A549 (cell line): ENCODE results near the gene ADAM8. TPM values are rescaled to one million over a fixed set of nuclear protein-coding genes. Genes with fewer than 3 reads are reported as not detected.
"Not testable (repeated sequence)": the region's sequence is repeated elsewhere in the genome, so short reads cannot be mapped to it uniquely, and the experiment has no call there.

ENCODE experiments used
- ATAC-seq, 2 experiments: fragments of 200-7000 bp in 1 of 2; fragments of >200 bp in 1 of 2; cut with Nextera tagmentation in 1 of 2; cut with Tn5 transposase in 1 of 2; 3 replicates each; pipeline versions ENCODE4 v1.8.0 to v1.9.1; 2018 to 2020; ENCODE audit warnings: mild to moderate bottlenecking in 1 of 2, moderate library complexity in 1 of 2
- CTCF ChIA-PET: fragments of 300-600 bp; sonication (Branson Sonifier 250); formaldehyde crosslinking; extraction: SDS; loops from one replicate; lab custom pipeline; 2021; ENCODE audit warnings: antibody characterized with exemption, inconsistent platforms; lab: Yijun Ruan, JAX
- POLR2A ChIA-PET: fragments of 350-600 bp; formaldehyde crosslinking; extraction: SDS; loops from one replicate; lab custom pipeline; 2021; ENCODE audit warnings: antibody characterized with exemption, inconsistent platforms; lab: Yijun Ruan, JAX
- DNase-seq, 2 experiments: peaks; one replicate each; pipeline versions ENCODE4 v3.0.0 to v3.0.0-alpha.2; 2011 to 2016; ENCODE audit warnings: low read depth in 1 of 2, low spot score in 1 of 2
- FAIRE-seq: peaks from 2 replicates; lab custom pipeline; 2011; peaks lifted over from hg19 to GRCh38; lab: Jason Lieb, UNC
- H3K27ac ChIP-seq, 2 experiments: fragments of >200 bp; sonication (Bioruptor Twin); formaldehyde crosslinking; 3 replicates each; pipeline ENCODE4 v1.5.1; 2016 to 2017
- H3K4me1 ChIP-seq: fragments of >200 bp; sonication (Bioruptor Twin); formaldehyde crosslinking; 3 replicates; pipeline ENCODE4 v1.6.1; 2016
- H3K4me2 ChIP-seq: fragments of >200 bp; sonication (Bioruptor Twin); formaldehyde crosslinking; 3 replicates; pipeline ENCODE4 v1.6.1; 2016
- H3K4me3 ChIP-seq: fragments of >200 bp; sonication (Bioruptor Twin); formaldehyde crosslinking; 3 replicates; pipeline ENCODE4 v1.5.1; 2016
- H3K9me3 ChIP-seq: fragments of >200 bp; sonication (Bioruptor Twin); formaldehyde crosslinking; 3 replicates; pipeline ENCODE4 v1.6.1; 2016
- BHLHE40 ChIP-seq: IDR thresholded peaks from 2 replicates; pipeline ENCODE4 v1.6.1; 2012; ENCODE audit warnings: low read depth, low read length, inconsistent platforms
- CHD4 ChIP-seq: fragments of 200-600 bp; sonication (generic); IDR thresholded peaks from 2 replicates; pipeline ENCODE4 v1.6.1; 2016; ENCODE audit warnings: antibody characterized with exemption, mild to moderate bottlenecking, borderline replicate concordance
- EHF ChIP-seq: fragments of 250-450 bp; sonication (Bioruptor Pico); IDR thresholded peaks from 2 replicates; pipeline ENCODE4 v1.5.0; 2020; ENCODE audit warnings: mild to moderate bottlenecking
- EHMT2 ChIP-seq: fragments of 200-600 bp; sonication (generic); IDR thresholded peaks from 2 replicates; pipeline ENCODE4 v1.6.1; 2016; ENCODE audit warnings: antibody characterized with exemption, low read depth, mild to moderate bottlenecking, moderate library complexity
- ELK1 ChIP-seq: fragments of 150-350 bp; IDR thresholded peaks from 2 replicates; pipeline ENCODE4 v1.6.1; 2014; ENCODE audit warnings: low read depth, mild to moderate bottlenecking, low read length
- ESRRA ChIP-seq: fragments of 150-350 bp; IDR thresholded peaks from 2 replicates; pipeline ENCODE4 v1.6.1; 2014; ENCODE audit warnings: mild to moderate bottlenecking, low read length, borderline replicate concordance
- FOSB ChIP-seq: fragments of 250-450 bp; sonication (Bioruptor Pico); IDR thresholded peaks from 2 replicates; pipeline ENCODE4 v1.5.0; 2020; ENCODE audit warnings: mild to moderate bottlenecking, moderate library complexity
- FOSL2 ChIP-seq, 2 experiments: fragments of 450-650 bp in 1 of 2; fragments of >200 bp in 1 of 2; sonication (Bioruptor Twin) in 1 of 2; formaldehyde crosslinking; IDR thresholded peaks; 2 replicates each; pipeline versions ENCODE4 v1.5.0 to v1.6.1; 2016 to 2020; ENCODE audit warnings: mild to moderate bottlenecking in 1 of 2, moderate library complexity in 1 of 2
- FOXS1 ChIP-seq: fragments of 250-450 bp; sonication (Bioruptor Pico); IDR thresholded peaks from 2 replicates; pipeline ENCODE4 v1.5.0; 2020; ENCODE audit warnings: mild to moderate bottlenecking, moderate library complexity
- GATA3 ChIP-seq: IDR thresholded peaks from 2 replicates; pipeline ENCODE4 v1.6.1; 2012; ENCODE audit warnings: borderline replicate concordance
- HEYL ChIP-seq: fragments of 250-450 bp; sonication (Bioruptor Pico); IDR thresholded peaks from 2 replicates; pipeline ENCODE4 v1.8.0; 2021; ENCODE audit warnings: mild to moderate bottlenecking, moderate library complexity
- HMGXB4 ChIP-seq: fragments of 250-450 bp; sonication (Bioruptor Pico); IDR thresholded peaks from 2 replicates; pipeline ENCODE4 v1.5.0; 2021; ENCODE audit warnings: mild to moderate bottlenecking, moderate library complexity, borderline replicate concordance
- HOXB13 ChIP-seq: fragments of 250-450 bp; sonication (Bioruptor Pico); IDR thresholded peaks from 2 replicates; pipeline ENCODE4 v1.5.0; 2020; ENCODE audit warnings: low read depth, mild to moderate bottlenecking, moderate library complexity
- JUN ChIP-seq, 2 experiments: fragments of >200 bp; sonication (Bioruptor Twin); formaldehyde crosslinking; IDR thresholded peaks; 2 replicates in 1 of 2; 3 replicates in 1 of 2; pipeline ENCODE4 v1.6.1; 2016 to 2017
- MAFK ChIP-seq: fragments of 450-650 bp; IDR thresholded peaks from 2 replicates; pipeline ENCODE4 v1.6.1; 2014; ENCODE audit not compliant: partially characterized antibody
- NR3C1 ChIP-seq: fragments of >200 bp; sonication (Bioruptor Twin); formaldehyde crosslinking; IDR thresholded peaks from 3 replicates; pipeline ENCODE4 v1.6.1; 2017
- PHF8 ChIP-seq: fragments of 200-600 bp; sonication (generic); IDR thresholded peaks from 2 replicates; pipeline ENCODE4 v1.6.1; 2016; ENCODE audit warnings: low read depth, mild to moderate bottlenecking, antibody characterized with exemption, moderate library complexity, borderline replicate concordance
- POLR2AphosphoS2 ChIP-seq: conservative IDR thresholded peaks from 2 replicates; pipeline ENCODE4 v1.6.1; 2012; ENCODE audit warnings: low read length, improper control_type of control experiment, inconsistent platforms
- RCOR1 ChIP-seq: fragments of 150-350 bp; IDR thresholded peaks from 2 replicates; pipeline ENCODE4 v1.6.1; 2014; ENCODE audit warnings: antibody characterized with exemption, low read length, low read depth
- RFX5 ChIP-seq: fragments of 450-650 bp; IDR thresholded peaks from 2 replicates; pipeline ENCODE4 v1.7.1; 2014; ENCODE audit warnings: antibody characterized with exemption, mild to moderate bottlenecking, moderate library complexity
- RNF2 ChIP-seq: fragments of 200-600 bp; sonication (generic); IDR thresholded peaks from 2 replicates; pipeline ENCODE4 v1.6.1; 2016; ENCODE audit warnings: low read depth, mild to moderate bottlenecking, antibody characterized with exemption, moderate library complexity, borderline replicate concordance
- SMC3 ChIP-seq: fragments of >200 bp; sonication (Bioruptor Twin); formaldehyde crosslinking; IDR thresholded peaks from 3 replicates; pipeline ENCODE4 v1.6.1; 2018; ENCODE audit warnings: inconsistent platforms
- SREBF2 ChIP-seq: fragments of 450-650 bp; IDR thresholded peaks from 2 replicates; pipeline ENCODE4 v1.6.1; 2014; ENCODE audit warnings: mild to moderate bottlenecking, moderate library complexity
- TFCP2L1 ChIP-seq: fragments of 250-450 bp; sonication (Bioruptor Pico); IDR thresholded peaks from 2 replicates; pipeline ENCODE4 v1.5.0; 2021; ENCODE audit warnings: mild to moderate bottlenecking
- ZFP36 ChIP-seq: fragments of 450-650 bp; IDR thresholded peaks from 2 replicates; pipeline ENCODE4 v1.6.1; 2014; ENCODE audit warnings: borderline replicate concordance; ENCODE audit not compliant: partially characterized antibody
- whole genome bisulfite sequencing: methylation state at CpG from one replicate; pipeline ENCODE4 v1.1.6; 2017; ENCODE audit errors: missing lambda C conversion rate; 5-methylcytosine and 5-hydroxymethylcytosine counted together
- polyA plus RNA-seq, 4 experiments: library from polyadenylated mRNA; depleted of rRNA in 3 of 4; stranded (reverse); fragments of >200 nt; fragmentation: RNase III in 1 of 4; extraction: RNeasy Plus Mini Kit Qiagen cat#74134 plus additional on column Dnase treatment in 1 of 4; gene quantifications; 2 replicates in 3 of 4; 3 replicates in 1 of 4; pipeline ENCODE4 v1.2.3, GENCODE V29; 2011 to 2017
- TF ChIP-seq, protein P1 (sequence below): IDR thresholded peaks from 2 replicates; pipeline ENCODE4 v1.6.1; 2012; ENCODE audit warnings: low read depth, borderline replicate concordance

The ADAM8 gene
- polyA plus RNA-seq, 2 of the 4 experiments (the other 2 are of a cell fraction), result 1.4 to 4.1 TPM

DNA sequence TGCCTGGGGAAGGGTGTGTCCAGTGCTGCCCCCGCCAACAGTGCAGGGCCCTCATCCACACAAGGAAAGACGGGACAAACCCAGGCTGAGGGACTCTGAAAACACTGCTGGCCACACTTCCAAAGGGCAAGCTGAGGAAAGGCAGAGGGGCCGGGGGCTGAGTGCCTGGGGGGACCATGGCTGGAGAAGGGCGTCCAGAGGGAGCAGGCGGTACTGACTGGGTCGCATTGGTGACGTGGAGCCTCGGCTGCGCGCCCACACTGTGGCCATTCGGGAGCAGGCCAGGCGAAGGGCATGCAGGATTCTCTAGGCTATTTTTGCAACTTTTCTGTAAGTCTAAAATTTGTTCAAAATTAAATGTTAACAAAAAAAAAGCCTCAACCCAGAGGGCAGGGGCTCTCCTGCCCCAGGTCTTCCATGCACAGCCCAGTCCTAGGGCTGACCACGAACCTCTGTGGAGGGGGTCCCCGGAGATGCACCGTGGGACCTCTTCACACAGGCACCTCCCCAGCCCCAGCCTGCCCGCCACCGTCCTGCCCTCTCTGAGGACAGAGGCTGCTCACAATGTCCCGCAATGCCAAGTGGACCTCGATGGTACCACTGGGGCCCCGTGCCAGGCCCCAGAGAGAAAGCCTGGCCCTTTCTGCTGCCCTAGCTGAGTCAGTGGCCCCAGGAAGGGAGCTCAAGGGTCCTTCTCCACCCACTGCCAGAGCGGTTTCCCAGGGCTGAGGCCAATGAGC lies 10.4 kb downstream of the ADAM8 start:
- TF ChIP-seq EHF (CRISPR knock-in tag), result no peak
- TF ChIP-seq, all 56 proteins: peak for 0
- WGBS, result 88% methylated on average over 20 of the region's 21 CpGs
- Histone ChIP-seq H3K27ac (no peak overlapping the region), H3K4me1 (peaks cover 25% of the 10 kb centered on the region), H3K4me2 (no peak overlapping the region), H3K9me3 (no peaks in the 10 kb centered on the region), H3K4me3 (no peak overlapping the region)
- no peak for ATAC-seq
- no peak for FAIRE-seq
- ChIA-PET CTCF (interaction anchor here (0.6 kb wide), 1 partner anchor 169 kb away, joined by 3 read pairs; no protein-coding TSS in a partner anchor), POLR2A (no interaction called here)
- DNase-seq, result no peak

- POLR2A ChIA-PET, result not testable (repeated sequence)
Observed at GRCh38 chr10:133265052-133265451, 11.6 kb downstream of the ADAM8 start.

GRCh38 chr10:133264461-133264860 lies 12.2 kb downstream of the ADAM8 start:
- Histone ChIP-seq H3K4me2 (peak overlapping the region; percentile 48), H3K27ac (peak overlapping the region in 1 of 2 experiments; percentile 4; a peak in 1 of 6 replicates), H3K9me3 (no peaks in the 10 kb centered on the region), H3K4me1 (peaks cover 38% of the 10 kb centered on the region), H3K4me3 (no peak overlapping the region)
- no peak for DNase-seq
- ChIA-PET CTCF (interaction anchor here (0.7 to 2.9 kb wide), 5 partner anchors 10 to 65 kb away, joined by 3 to 9 read pairs (median 5); no protein-coding TSS in a partner anchor), POLR2A (no interaction called here)
- TF ChIP-seq RNF2, result no peak
- no peak for TF ChIP-seq POLR2AphosphoS2
- no peak for TF ChIP-seq EHMT2
- TF ChIP-seq ESRRA, result no peak
- TF ChIP-seq BHLHE40, result no peak
- no peak for TF ChIP-seq ELK1
- no peak for TF ChIP-seq RFX5
- TF ChIP-seq SMC3, result no peak
- no peak for ATAC-seq
- 32% methylated on average over 9 of the region's 9 CpGs for WGBS
- no peak for FAIRE-seq

More at GRCh38 chr10:133265052-133265451, 11.6 kb downstream of the ADAM8 start:
- CTCF ChIA-PET, result interaction anchor here (0.7 to 2.9 kb wide), 2 partner anchors 10 to 51 kb away, joined by 3 to 9 read pairs; no protein-coding TSS in a partner anchor
- peak overlapping the region; percentile 34; the same call in 2 of the 3 replicates for H3K4me2 ChIP-seq
- not testable (repeated sequence) for ATAC-seq, H3K9me3 ChIP-seq, H3K4me3 ChIP-seq, FAIRE-seq, H3K27ac ChIP-seq, DNase-seq
- WGBS, result 47% methylated on average over 8 of the region's 10 CpGs
- H3K4me1 ChIP-seq, result peaks cover 32% of the 10 kb centered on the region

DNA sequence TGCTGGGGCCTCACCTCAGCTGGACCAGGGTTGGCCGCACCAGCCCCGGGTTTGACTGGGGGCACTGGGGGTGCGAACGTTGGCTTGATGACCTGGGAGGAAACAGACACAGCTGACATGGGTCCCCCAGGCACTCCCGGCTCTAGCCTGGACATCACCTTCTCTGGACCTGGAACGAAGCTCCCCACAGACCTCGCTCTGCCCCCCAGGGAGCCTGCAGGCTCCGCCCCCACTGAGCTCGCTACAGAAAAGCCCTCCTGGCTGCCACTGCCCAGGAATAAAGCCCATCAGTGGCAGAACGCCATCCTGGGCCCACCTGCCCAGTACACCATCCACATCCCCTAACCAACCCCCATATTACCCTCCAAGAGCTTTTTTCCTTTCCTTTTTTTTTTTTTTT lies 13.0 kb downstream of the ADAM8 start:
- no peak for TF ChIP-seq RNF2
- no peak for TF ChIP-seq CHD4
- TF ChIP-seq HOXB13 (CRISPR knock-in tag), result no peak
- no peak for TF ChIP-seq FOXS1 (CRISPR knock-in tag)
- TF ChIP-seq, protein P1, sequence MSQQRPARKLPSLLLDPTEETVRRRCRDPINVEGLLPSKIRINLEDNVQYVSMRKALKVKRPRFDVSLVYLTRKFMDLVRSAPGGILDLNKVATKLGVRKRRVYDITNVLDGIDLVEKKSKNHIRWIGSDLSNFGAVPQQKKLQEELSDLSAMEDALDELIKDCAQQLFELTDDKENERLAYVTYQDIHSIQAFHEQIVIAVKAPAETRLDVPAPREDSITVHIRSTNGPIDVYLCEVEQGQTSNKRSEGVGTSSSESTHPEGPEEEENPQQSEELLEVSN, result no peak
- TF ChIP-seq JUN (IDR thresholded peaks at IDR 0.05), result no peak
- no peak for TF ChIP-seq HEYL (CRISPR knock-in tag)
- no peak for TF ChIP-seq MAFK
- TF ChIP-seq POLR2AphosphoS2, result no peak
- no peak for TF ChIP-seq FOSL2 (IDR thresholded peaks at IDR 0.05)
- no peak for TF ChIP-seq FOSL2 (CRISPR knock-in tag; IDR thresholded peaks at IDR 0.05)
- TF ChIP-seq TFCP2L1 (CRISPR knock-in tag), result no peak
- no peak for TF ChIP-seq RCOR1
- no peak for TF ChIP-seq HMGXB4 (CRISPR knock-in tag)
- no peak for TF ChIP-seq PHF8
- no peak for TF ChIP-seq FOSB (CRISPR knock-in tag)
- TF ChIP-seq ZFP36, result no peak
- no peak for TF ChIP-seq SREBF2
- no peak for TF ChIP-seq GATA3
- TF ChIP-seq NR3C1, result no peak
- Histone ChIP-seq H3K4me1 (peaks cover 46% of the 10 kb centered on the region), H3K4me3 (no peak overlapping the region), H3K27ac (no peak overlapping the region), H3K4me2 (no peak overlapping the region), H3K9me3 (no peaks in the 10 kb centered on the region)
- WGBS, result 93% methylated on average over 10 of the region's 10 CpGs
- no peak for DNase-seq
- no peak for FAIRE-seq
- ChIA-PET CTCF (interaction anchor here (1.4 to 2.9 kb wide), 4 partner anchors 11 to 66 kb away, joined by 4 to 9 read pairs (median 6); no protein-coding TSS in a partner anchor), POLR2A (no interaction called here)
- ATAC-seq, result no peak
